GM15510 (cell line): ENCODE results near the gene GRN.

ENCODE experiments used
- POLR2A ChIP-seq: IDR thresholded peaks from 3 replicates; pipeline ENCODE4 v1.6.1; 2011; ENCODE audit warnings: borderline replicate concordance; ENCODE audit not compliant: insufficient read length; ENCODE audit errors: extremely low read depth

GRN gene

GRCh38 chr17:44327715-44328449 lies 17.2 kb upstream of the GRN start:
- no peak for TF ChIP-seq POLR2A

DNA sequence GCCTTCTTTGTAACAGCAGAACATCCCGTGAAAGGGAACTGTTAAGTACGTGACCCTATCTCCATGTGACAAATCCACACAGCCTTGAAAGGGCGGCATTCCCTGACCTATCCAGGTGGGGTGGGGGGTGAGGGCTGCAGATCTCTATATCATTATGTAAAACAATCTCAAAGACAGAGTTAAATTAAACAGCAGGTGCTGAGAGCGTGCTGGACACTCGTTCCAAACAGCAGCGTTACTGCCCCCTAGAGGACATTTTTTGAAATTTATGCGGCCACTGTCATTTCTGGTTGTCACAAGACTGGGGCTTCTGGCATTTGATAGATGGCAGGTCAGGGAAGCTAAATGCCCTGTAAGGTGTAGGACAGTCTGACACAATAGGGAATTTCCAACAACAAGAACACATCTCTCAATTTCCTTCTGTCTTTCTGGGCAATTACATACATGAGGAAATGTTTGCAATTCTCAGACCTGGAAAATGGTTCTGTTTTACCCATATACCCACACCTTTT lies 13.8 kb upstream of the GRN start:
- TF ChIP-seq POLR2A, result no peak

GRCh38 chr17:44333371-44333770 lies 11.7 kb upstream of the GRN start:
- TF ChIP-seq POLR2A, result no peak

DNA sequence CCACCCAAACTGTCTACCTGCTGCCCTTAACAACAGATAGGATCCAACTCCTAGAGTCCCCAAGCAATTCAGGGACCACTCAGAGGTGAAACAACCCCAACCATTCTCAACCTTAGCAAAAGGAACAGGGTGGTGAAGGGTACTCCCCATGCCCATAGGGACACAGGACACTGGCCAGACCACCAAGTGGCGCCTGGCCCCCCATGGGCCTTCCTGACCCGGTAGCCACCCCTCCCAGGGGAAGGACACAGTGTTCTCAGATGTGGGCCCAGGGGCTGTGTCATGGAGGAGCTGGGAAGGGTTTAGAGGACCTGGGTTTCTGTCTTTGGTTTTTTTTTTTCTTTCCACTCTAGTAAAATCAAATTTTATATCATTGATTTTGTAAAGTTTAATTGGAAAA lies 10.8 kb upstream of the GRN start:
- no peak for TF ChIP-seq POLR2A

GRCh38 chr17:44334727-44335126 lies 10.4 kb upstream of the GRN start:
- TF ChIP-seq POLR2A, result no peak

DNA sequence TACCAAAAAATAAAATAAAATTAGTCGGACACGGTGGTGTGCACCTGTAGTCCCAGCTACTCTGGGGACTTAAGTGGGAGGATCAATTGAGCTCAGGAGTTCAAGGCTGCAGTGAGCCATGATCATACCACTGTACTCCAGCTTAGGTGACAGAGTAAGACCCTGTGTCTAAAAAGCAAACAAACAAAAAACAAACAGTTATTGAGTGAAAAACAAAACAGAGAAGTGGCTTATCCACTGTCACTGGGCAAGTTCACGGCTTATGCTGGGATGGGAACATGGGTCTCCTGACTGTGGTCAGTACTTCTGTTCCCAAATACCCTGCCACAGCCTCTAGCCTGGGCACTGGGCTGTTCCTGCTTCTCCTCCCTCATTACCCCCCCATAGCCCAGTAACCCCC lies 9.5 kb upstream of the GRN start:
- no peak for TF ChIP-seq POLR2A

- no peak for TF ChIP-seq POLR2A
These were observed 9.1 kb upstream of the GRN start for GRCh38 chr17:44335968-44336367.

GRCh38 chr17:44338702-44339101 lies 6.4 kb upstream of the GRN start:
- no peak for TF ChIP-seq POLR2A

- no peak for TF ChIP-seq POLR2A
These were observed 1.4 kb upstream of the GRN start for GRCh38 chr17:44343510-44344209.

GRCh38 chr17:44345454-44346026 lies 438 bp downstream of the GRN start:
- TF ChIP-seq POLR2A, result peak; percentile 14

- no peak for TF ChIP-seq POLR2A
These were observed 1.2 kb downstream of the GRN start for GRCh38 chr17:44346064-44346844.

DNA sequence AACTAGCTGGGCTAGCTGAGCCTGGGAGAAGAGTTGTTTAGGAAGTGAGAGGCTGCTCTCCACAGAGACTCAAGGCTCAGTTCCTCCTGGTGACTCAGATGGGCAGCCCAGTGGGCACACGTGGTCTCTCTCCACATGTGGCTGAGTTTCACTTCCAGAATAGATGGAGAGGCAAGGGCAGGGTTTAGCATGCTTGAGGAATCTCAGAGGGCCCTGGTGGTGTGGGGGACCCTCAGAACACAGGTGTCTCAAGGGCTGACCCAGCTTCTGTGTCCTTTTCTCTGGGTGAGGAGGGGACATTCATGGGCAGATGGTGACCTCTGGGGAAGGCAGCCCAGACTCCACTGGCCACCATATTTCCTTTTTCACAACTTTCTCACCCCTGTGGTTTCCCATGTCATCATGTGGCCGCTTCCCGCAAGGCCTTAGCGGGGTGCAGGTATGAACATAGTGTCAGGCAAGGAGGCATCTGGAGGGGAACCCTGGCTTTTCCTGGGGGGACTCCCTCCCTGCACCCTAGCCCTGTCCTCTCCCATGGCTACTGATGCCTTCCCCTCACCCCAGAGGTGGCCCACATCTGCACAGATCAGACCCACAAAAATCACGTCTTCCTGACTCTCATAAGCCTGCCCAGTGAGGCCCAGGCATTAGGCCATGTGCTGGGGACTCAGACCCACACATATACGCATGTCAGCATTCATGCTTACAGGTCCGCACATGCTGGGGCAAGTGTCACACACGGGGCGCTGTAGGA lies 3.3 kb downstream of the GRN start:
- TF ChIP-seq POLR2A, result no peak

GRCh38 chr17:44348988-44349364 lies 3.9 kb downstream of the GRN start:
- TF ChIP-seq POLR2A, result no peak

- no peak for TF ChIP-seq POLR2A
These were observed 4.5 kb downstream of the GRN start for GRCh38 chr17:44349553-44350070.
